ENCODE results near the gene SCG2.

The SCG2 gene

DNA sequence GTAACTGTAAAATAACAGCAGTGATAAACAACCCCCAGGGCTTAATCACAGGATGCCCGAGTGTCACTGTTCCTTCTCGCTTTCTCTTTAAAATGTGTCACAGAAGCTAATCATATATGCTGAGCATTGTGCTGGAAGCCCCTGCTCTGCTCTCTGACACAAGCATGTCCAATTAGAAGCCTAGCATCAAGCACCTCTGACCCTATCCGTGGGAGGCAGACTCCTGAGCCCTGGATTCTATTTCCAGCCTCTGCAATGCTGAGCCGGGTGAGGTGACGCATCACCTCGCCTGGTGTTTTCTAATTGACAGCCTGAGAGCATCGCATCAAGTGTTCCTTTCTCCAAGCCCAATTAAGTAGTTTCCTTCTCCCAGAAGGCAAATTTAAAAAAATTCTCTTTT, 19.7 kb upstream of the SCG2 start:
- Histone ChIP-seq H3K4me1 (ENCODE audit: control insufficient read depth, low read length) (no peaks in the 10 kb centered on the region), H4K20me1 (ENCODE audit: control insufficient read depth, insufficient read depth, low read depth, low read length) (no peaks in the 10 kb centered on the region), H3K36me3 (ENCODE audit: control insufficient read depth, low read length) (no peaks in the 10 kb centered on the region), H3F3A (ENCODE audit: control insufficient read depth, insufficient read depth) (no peaks in the 10 kb centered on the region), H3K4me2 (ENCODE audit: low read length) (no peak overlapping the region), H3K9me3 (ENCODE audit: control insufficient read depth, insufficient read depth, low read length) (no peaks in the 10 kb centered on the region), H3K79me2 (ENCODE audit: control insufficient read depth, low read length) (no peaks in the 10 kb centered on the region), H3K9me2 (replicated peaks; ENCODE audit: control insufficient read depth, low read length) (no peaks in the 10 kb centered on the region), H3K27ac (ENCODE audit: low read depth, low read length) (no peak overlapping the region), H3K4me3 (ENCODE audit: low read length) (no peak overlapping the region), H3K27me3 (ENCODE audit: control insufficient read depth, low read length) (no peaks in the 10 kb centered on the region)
- TF ChIP-seq EZH2phosphoT487 (IDR thresholded peaks at IDR 0.05; ENCODE audit: borderline replicate concordance, low read length): no peak

DNA sequence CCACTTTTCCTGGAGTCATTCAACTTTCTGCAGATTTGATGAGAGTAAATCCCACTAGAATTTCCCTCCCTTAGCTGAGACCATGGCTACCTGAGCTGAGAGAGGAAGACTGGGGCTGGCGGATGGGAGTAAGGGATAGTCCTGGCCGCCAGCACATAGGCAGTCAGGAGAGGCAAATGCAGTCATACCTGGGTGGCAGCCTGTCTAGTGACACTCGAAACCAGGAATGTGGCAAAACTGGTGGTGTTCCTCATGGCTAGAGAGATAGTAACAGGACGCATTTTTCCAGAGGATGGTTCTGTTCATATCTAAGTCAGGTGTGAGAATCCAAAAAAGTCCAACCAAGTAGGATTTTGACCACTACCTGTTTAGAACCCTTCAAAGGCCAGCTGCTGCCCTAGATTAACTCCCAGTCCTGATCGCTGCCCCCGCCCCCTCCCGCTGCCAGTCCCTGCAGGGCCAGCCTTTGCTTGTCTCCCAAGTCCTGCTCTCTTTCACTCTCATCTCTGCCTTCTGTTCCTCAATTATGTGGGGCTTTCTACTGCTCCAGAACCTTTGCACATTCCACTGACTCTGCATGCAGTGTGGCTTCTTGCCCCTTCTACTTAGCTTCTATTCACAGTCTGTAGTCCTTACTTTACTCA, 17.4 kb upstream of the SCG2 start:
- Histone ChIP-seq H3K27ac (ENCODE audit: low read depth, low read length) (no peak overlapping the region), H3K9me3 (ENCODE audit: control insufficient read depth, insufficient read depth, low read length) (no peaks in the 10 kb centered on the region), H3K4me2 (ENCODE audit: low read length) (no peak overlapping the region), H3K4me3 (ENCODE audit: low read length) (no peak overlapping the region), H3K4me1 (ENCODE audit: control insufficient read depth, low read length) (no peaks in the 10 kb centered on the region), H3K27me3 (ENCODE audit: control insufficient read depth, low read length) (no peaks in the 10 kb centered on the region), H3F3A (ENCODE audit: control insufficient read depth, insufficient read depth) (no peaks in the 10 kb centered on the region), H3K79me2 (ENCODE audit: control insufficient read depth, low read length) (no peaks in the 10 kb centered on the region), H3K9me2 (replicated peaks; ENCODE audit: control insufficient read depth, low read length) (no peaks in the 10 kb centered on the region), H3K36me3 (ENCODE audit: control insufficient read depth, low read length) (no peaks in the 10 kb centered on the region), H4K20me1 (ENCODE audit: control insufficient read depth, insufficient read depth, low read depth, low read length) (no peaks in the 10 kb centered on the region)
- TF ChIP-seq EZH2phosphoT487 (IDR thresholded peaks at IDR 0.05; ENCODE audit: borderline replicate concordance, low read length): no peak
- TF ChIP-seq, protein P1, sequence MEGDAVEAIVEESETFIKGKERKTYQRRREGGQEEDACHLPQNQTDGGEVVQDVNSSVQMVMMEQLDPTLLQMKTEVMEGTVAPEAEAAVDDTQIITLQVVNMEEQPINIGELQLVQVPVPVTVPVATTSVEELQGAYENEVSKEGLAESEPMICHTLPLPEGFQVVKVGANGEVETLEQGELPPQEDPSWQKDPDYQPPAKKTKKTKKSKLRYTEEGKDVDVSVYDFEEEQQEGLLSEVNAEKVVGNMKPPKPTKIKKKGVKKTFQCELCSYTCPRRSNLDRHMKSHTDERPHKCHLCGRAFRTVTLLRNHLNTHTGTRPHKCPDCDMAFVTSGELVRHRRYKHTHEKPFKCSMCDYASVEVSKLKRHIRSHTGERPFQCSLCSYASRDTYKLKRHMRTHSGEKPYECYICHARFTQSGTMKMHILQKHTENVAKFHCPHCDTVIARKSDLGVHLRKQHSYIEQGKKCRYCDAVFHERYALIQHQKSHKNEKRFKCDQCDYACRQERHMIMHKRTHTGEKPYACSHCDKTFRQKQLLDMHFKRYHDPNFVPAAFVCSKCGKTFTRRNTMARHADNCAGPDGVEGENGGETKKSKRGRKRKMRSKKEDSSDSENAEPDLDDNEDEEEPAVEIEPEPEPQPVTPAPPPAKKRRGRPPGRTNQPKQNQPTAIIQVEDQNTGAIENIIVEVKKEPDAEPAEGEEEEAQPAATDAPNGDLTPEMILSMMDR (IDR thresholded peaks at IDR 0.05; ENCODE audit: low read depth, low read length, poor library complexity, severe bottlenecking): no peak

- Histone ChIP-seq H3K4me2 (ENCODE audit: low read length) (no peak overlapping the region), H3K27me3 (ENCODE audit: control insufficient read depth, low read length) (peaks cover 2% of the 10 kb centered on the region)
Measured at GRCh38 chr2:223618172-223619035, 16.2 kb upstream of the SCG2 start.

More at GRCh38 chr2:223618172-223619035, 16.2 kb upstream of the SCG2 start:
- no peak overlapping the region for H3K27ac ChIP-seq (ENCODE audit: low read depth, low read length)
- H3F3A ChIP-seq (ENCODE audit: control insufficient read depth, insufficient read depth): no peaks in the 10 kb centered on the region
- H4K20me1 ChIP-seq (ENCODE audit: control insufficient read depth, insufficient read depth, low read depth, low read length): no peaks in the 10 kb centered on the region
- H3K9me2 ChIP-seq (replicated peaks; ENCODE audit: control insufficient read depth, low read length): no peaks in the 10 kb centered on the region
- H3K79me2 ChIP-seq (ENCODE audit: control insufficient read depth, low read length): no peaks in the 10 kb centered on the region
- H3K36me3 ChIP-seq (ENCODE audit: control insufficient read depth, low read length): no peaks in the 10 kb centered on the region
- no peaks in the 10 kb centered on the region for H3K4me1 ChIP-seq (ENCODE audit: control insufficient read depth, low read length)
- no peaks in the 10 kb centered on the region for H3K9me3 ChIP-seq (ENCODE audit: control insufficient read depth, insufficient read depth, low read length)
- no peak for TF ChIP-seq EZH2phosphoT487 (IDR thresholded peaks at IDR 0.05; ENCODE audit: borderline replicate concordance, low read length)
- TF ChIP-seq, protein P1 (IDR thresholded peaks at IDR 0.05; ENCODE audit: low read depth, low read length, poor library complexity, severe bottlenecking): no peak
- H3K4me3 ChIP-seq (ENCODE audit: low read length): no peak overlapping the region
